Measurements from ENCODE around the gene MIER2.
A peak's percentile ranks its signal among the peaks of the same experiment; 100 is the strongest.

Gene MIER2

GRCh38 chr19:379796-380195, 35.2 kb upstream of the MIER2 start:
- DNase-seq = no peak

- DNase-seq = no peak
Observed at GRCh38 chr19:378706-379105, 34.1 kb upstream of the MIER2 start.

- no peak for DNase-seq
Observed at GRCh38 chr19:377801-378581, 33.4 kb upstream of the MIER2 start.

GRCh38 chr19:376111-376470, 31.5 kb upstream of the MIER2 start:
- no peak for DNase-seq

GRCh38 chr19:375395-376110, 31.0 kb upstream of the MIER2 start:
- DNase-seq = no peak

GRCh38 chr19:374886-375235, 30.3 kb upstream of the MIER2 start:
- no peak for DNase-seq

GRCh38 chr19:374183-374885, 29.7 kb upstream of the MIER2 start:
- no peak for DNase-seq

GRCh38 chr19:373391-374182, 29.0 kb upstream of the MIER2 start:
- no peak for DNase-seq

- DNase-seq = peak in 8 of 51 donors; percentile 4 to 28 (median 12)
Observed at GRCh38 chr19:372306-372890, 27.8 kb upstream of the MIER2 start.

- no peak for DNase-seq
Observed at GRCh38 chr19:371501-372168, 27.0 kb upstream of the MIER2 start.

- DNase-seq = no peak
Observed at GRCh38 chr19:370641-371330, 26.2 kb upstream of the MIER2 start.

GRCh38 chr19:369876-370275, 25.3 kb upstream of the MIER2 start:
- no peak for DNase-seq

GRCh38 chr19:369256-369655, 24.7 kb upstream of the MIER2 start:
- DNase-seq = no peak

GRCh38 chr19:368630-369024, 24.0 kb upstream of the MIER2 start:
- DNase-seq = no peak

GRCh38 chr19:367963-368629, 23.5 kb upstream of the MIER2 start:
- DNase-seq = no peak

GRCh38 chr19:367561-367960, 23.0 kb upstream of the MIER2 start:
- DNase-seq = no peak

GRCh38 chr19:366951-367350, 22.4 kb upstream of the MIER2 start:
- no peak for DNase-seq

- DNase-seq = no peak
Observed at GRCh38 chr19:366205-366783, 21.7 kb upstream of the MIER2 start.

Data from hypothalamus (tissue), 51 donors.